Measurements from ENCODE around the gene CD44.

Gene CD44

DNA sequence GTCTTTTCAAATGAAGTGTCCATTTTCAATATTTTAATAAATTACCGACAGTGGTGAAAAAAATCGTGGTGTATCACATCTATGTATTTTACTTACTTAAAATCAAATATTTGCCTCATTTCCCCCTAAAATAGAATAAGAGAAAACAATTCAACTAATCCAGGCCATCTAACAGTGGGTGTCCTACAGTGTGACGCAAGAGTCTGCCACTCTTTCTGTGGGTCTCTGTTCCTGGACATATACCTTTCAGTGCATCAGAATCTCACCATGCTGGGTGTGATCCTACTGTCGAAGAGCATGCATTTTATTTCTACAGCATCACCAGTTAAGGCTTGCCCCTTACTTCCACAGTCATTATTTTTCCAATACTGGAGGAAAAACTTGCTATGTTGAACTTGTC, 111.2 kb downstream of the CD44 start:
- H3K27ac ChIP-seq (ENCODE audit: low read depth, low read length, poor library complexity, severe bottlenecking), result no peak overlapping the region
- TF ChIP-seq EZH2 (IDR thresholded peaks at IDR 0.05; ENCODE audit: borderline replicate concordance, low read length), result no peak
- TF ChIP-seq, protein P1, sequence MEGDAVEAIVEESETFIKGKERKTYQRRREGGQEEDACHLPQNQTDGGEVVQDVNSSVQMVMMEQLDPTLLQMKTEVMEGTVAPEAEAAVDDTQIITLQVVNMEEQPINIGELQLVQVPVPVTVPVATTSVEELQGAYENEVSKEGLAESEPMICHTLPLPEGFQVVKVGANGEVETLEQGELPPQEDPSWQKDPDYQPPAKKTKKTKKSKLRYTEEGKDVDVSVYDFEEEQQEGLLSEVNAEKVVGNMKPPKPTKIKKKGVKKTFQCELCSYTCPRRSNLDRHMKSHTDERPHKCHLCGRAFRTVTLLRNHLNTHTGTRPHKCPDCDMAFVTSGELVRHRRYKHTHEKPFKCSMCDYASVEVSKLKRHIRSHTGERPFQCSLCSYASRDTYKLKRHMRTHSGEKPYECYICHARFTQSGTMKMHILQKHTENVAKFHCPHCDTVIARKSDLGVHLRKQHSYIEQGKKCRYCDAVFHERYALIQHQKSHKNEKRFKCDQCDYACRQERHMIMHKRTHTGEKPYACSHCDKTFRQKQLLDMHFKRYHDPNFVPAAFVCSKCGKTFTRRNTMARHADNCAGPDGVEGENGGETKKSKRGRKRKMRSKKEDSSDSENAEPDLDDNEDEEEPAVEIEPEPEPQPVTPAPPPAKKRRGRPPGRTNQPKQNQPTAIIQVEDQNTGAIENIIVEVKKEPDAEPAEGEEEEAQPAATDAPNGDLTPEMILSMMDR (IDR thresholded peaks at IDR 0.05; ENCODE audit: low read length), result no peak
- no peaks in the 10 kb centered on the region for H3K9me3 ChIP-seq (ENCODE audit: low read length)
- no peak overlapping the region for H3K4me2 ChIP-seq (ENCODE audit: low read length)
- no peak overlapping the region for H3K9ac ChIP-seq (ENCODE audit: low read length)
- H3K27me3 ChIP-seq (ENCODE audit: insufficient read depth, low read length), result no peaks in the 10 kb centered on the region
- H3F3A ChIP-seq (ENCODE audit: insufficient read depth, low read length), result no peaks in the 10 kb centered on the region
- no peaks in the 10 kb centered on the region for H3K36me3 ChIP-seq (ENCODE audit: insufficient read depth, low read length)
- H3K79me2 ChIP-seq (ENCODE audit: insufficient read depth, low read length), result no peaks in the 10 kb centered on the region
- no peaks in the 10 kb centered on the region for H3K4me1 ChIP-seq (ENCODE audit: insufficient read depth, low read length, severe bottlenecking)
- H3K9me2 ChIP-seq (ENCODE audit: low read depth, low read length), result no peaks in the 10 kb centered on the region
- no peaks in the 10 kb centered on the region for H4K20me1 ChIP-seq (ENCODE audit: insufficient read depth, low read length)
- no peak overlapping the region for H2AFZ ChIP-seq (ENCODE audit: low read length)
- H3K4me3 ChIP-seq (ENCODE audit: low read depth, low read length, poor library complexity, severe bottlenecking), result no peak overlapping the region

DNA sequence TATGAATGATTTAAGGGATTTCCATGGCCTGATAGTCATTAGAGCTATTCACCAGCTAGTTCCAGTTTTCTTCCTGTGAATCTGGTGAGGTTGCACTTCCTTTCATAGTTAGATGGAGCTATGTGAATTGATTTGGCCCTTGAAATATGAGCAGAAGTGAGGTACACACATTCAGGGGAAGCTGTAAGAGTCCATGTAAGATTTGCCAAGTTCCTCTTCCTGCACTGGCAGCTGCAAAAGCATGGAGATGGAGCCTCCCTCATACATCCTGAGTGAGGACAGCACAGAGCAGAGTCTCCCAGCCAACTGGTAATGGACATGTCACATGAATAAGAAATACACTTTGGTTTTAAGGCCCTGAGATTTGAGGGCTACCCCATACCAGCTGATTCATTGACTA, 111.7 kb downstream of the CD44 start:
- Histone ChIP-seq H3K4me2 (ENCODE audit: low read length) (no peak overlapping the region), H3K9ac (ENCODE audit: low read length) (no peak overlapping the region), H3K79me2 (ENCODE audit: insufficient read depth, low read length) (no peaks in the 10 kb centered on the region), H3K4me3 (ENCODE audit: low read depth, low read length, poor library complexity, severe bottlenecking) (no peak overlapping the region), H3F3A (ENCODE audit: insufficient read depth, low read length) (no peaks in the 10 kb centered on the region), H3K4me1 (ENCODE audit: insufficient read depth, low read length, severe bottlenecking) (no peaks in the 10 kb centered on the region), H3K27ac (ENCODE audit: low read depth, low read length, poor library complexity, severe bottlenecking) (no peak overlapping the region), H3K9me2 (ENCODE audit: low read depth, low read length) (no peaks in the 10 kb centered on the region), H3K9me3 (ENCODE audit: low read length) (no peaks in the 10 kb centered on the region), H2AFZ (ENCODE audit: low read length) (no peak overlapping the region), H4K20me1 (ENCODE audit: insufficient read depth, low read length) (no peaks in the 10 kb centered on the region), H3K27me3 (ENCODE audit: insufficient read depth, low read length) (no peaks in the 10 kb centered on the region), H3K36me3 (ENCODE audit: insufficient read depth, low read length) (no peaks in the 10 kb centered on the region)
- TF ChIP-seq, protein P1 (IDR thresholded peaks at IDR 0.05; ENCODE audit: low read length), result no peak
- no peak for TF ChIP-seq EZH2 (IDR thresholded peaks at IDR 0.05; ENCODE audit: borderline replicate concordance, low read length)

DNA sequence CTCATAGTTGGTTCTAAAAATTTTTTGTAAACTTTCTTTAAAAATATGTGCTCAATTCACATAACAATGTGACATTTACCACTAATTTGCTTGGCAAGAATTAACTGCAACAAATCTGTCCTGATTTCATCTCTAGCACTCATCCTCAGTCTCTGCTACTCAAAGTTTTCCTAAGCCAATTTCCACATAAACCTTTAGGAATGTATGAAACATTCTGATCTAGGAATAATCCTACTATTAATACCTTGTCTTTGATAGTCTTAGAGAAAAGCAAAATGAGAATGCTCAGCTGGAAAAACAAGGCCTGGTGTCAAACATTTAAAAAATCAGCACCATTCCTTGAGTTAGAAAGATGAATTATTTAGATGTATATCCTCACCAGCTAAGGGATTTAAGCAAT, 114.3 kb downstream of the CD44 start:
- no peak overlapping the region for H3K27ac ChIP-seq (ENCODE audit: low read depth, low read length, poor library complexity, severe bottlenecking)
- H3K4me1 ChIP-seq (ENCODE audit: insufficient read depth, low read length, severe bottlenecking), result no peaks in the 10 kb centered on the region
- H3K9ac ChIP-seq (ENCODE audit: low read length), result no peak overlapping the region
- no peaks in the 10 kb centered on the region for H3K27me3 ChIP-seq (ENCODE audit: insufficient read depth, low read length)
- H3K79me2 ChIP-seq (ENCODE audit: insufficient read depth, low read length), result no peaks in the 10 kb centered on the region
- no peaks in the 10 kb centered on the region for H3K9me2 ChIP-seq (ENCODE audit: low read depth, low read length)
- no peaks in the 10 kb centered on the region for H4K20me1 ChIP-seq (ENCODE audit: insufficient read depth, low read length)
- TF ChIP-seq, protein P1 (IDR thresholded peaks at IDR 0.05; ENCODE audit: low read length), result no peak
- no peak for TF ChIP-seq EZH2 (IDR thresholded peaks at IDR 0.05; ENCODE audit: borderline replicate concordance, low read length)
- H3K36me3 ChIP-seq (ENCODE audit: insufficient read depth, low read length), result no peaks in the 10 kb centered on the region
- no peaks in the 10 kb centered on the region for H3F3A ChIP-seq (ENCODE audit: insufficient read depth, low read length)
- H3K4me2 ChIP-seq (ENCODE audit: low read length), result no peak overlapping the region
- no peaks in the 10 kb centered on the region for H3K9me3 ChIP-seq (ENCODE audit: low read length)
- H2AFZ ChIP-seq (ENCODE audit: low read length), result no peak overlapping the region
- no peak overlapping the region for H3K4me3 ChIP-seq (ENCODE audit: low read depth, low read length, poor library complexity, severe bottlenecking)
